ENCODE results near the gene RRN3. TPM values are rescaled to one million over a fixed set of nuclear protein-coding genes. Genes with fewer than 3 reads are reported as not detected.
A peak's percentile ranks its signal among the peaks of the same experiment; 100 is the strongest.
"Not testable (repeated sequence)": the region's sequence is repeated elsewhere in the genome, so short reads cannot be mapped to it uniquely, and the experiment has no call there.

RRN3 gene
- total RNA-seq, 1 donor from 2014 or later: 24.2 TPM

DNA sequence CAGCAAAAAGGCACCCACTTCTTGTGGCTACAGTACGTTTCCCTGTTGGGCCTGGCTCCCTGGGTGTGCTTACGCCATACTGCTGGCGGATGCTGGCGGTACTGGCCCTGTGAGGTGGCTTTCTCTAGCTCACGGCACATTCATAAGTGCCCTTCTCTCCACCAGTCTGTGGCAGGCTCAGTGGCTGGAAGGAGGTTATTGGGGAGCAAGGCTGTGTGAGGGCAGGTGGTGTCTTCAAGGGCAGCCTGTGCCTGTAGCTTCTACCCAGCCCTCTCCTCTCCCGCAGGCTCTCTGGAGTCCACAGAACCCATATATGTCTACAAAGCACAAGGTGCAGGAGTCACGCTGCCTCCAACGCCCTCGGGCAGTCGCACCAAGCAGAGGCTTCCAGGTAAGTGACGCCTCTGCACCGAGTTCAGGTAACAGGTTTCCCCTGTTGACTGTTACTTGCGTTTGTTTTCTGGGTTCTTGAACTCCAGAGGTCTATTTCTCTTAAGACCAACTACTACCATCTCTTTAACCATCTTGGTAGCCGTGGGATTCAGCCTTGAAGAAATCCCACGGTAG lies 58.8 kb downstream of the RRN3 start:
- DNase-seq (no peak), ATAC-seq (ENCODE audit: poor library complexity) (no peak)
- intact Hi-C loops (cut with DNase I): no loop called here

DNA sequence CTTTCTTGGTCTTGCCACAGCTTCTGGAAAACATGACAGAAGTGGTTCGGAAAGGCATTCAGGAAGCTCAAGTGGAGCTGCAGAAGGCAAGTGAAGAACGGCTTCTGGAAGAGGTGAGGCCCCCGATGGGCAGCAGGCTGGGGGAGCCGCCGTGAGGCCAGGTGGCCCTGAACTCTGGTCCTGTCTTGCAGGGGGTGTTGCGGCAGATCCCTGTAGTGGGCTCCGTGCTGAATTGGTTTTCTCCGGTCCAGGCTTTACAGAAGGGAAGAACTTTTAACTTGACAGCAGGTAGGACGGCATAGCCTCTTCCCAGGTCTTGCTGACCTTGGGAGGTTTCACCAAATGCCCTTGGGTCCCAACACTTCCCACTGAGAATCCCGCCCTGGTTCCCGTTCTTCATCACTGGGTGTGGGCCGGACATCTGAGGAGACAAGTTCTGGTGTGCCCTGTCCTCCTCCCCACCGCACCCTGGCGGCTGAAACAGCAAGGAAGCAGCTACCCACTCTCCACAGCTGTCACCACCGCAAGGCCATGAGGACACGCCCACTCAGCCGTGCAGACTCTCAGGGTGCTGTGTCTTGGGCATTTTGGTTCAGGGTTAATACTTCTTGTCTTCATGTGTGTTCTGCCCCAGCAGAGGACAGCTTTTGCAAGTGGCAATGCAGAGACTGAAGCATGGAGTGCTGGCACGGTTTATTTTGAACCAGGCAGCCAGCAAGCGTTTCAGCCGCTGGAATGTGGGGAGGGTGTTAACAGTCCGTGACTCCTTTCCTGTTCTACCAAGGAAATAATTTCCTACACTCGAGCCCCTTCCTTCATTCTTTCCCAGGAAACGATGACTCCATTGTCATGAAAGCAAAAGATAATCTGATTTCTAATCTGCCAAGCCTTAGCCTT lies 59.6 kb downstream of the RRN3 start:
- ATAC-seq (ENCODE audit: poor library complexity) (peak; percentile 74), DNase-seq (no peak)
- intact Hi-C loops (cut with DNase I): no loop called here

DNA sequence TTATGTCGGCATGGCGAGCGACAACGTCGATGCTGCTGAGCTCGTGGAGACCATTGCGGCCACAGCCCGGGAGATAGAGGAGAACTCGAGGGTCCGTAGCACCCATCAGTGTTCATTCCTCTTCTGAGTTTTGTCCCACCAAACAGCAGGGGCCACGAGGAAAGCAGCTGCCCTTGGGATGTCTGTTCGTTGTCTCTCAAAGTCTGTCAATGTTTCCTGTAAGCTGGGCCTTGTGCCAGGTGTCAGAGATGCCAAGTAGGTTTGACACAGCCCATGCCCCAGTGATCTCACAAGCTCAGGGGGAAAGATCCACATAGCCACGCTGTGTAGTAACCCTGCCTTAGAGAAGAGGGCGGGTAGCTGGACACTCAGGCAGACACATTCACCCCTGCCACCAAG lies 60.8 kb downstream of the RRN3 start:
- intact Hi-C loops (cut with DNase I): no loop called here
- DNase-seq: peak; percentile 79
- ATAC-seq (ENCODE audit: poor library complexity): peak; percentile 81

DNA sequence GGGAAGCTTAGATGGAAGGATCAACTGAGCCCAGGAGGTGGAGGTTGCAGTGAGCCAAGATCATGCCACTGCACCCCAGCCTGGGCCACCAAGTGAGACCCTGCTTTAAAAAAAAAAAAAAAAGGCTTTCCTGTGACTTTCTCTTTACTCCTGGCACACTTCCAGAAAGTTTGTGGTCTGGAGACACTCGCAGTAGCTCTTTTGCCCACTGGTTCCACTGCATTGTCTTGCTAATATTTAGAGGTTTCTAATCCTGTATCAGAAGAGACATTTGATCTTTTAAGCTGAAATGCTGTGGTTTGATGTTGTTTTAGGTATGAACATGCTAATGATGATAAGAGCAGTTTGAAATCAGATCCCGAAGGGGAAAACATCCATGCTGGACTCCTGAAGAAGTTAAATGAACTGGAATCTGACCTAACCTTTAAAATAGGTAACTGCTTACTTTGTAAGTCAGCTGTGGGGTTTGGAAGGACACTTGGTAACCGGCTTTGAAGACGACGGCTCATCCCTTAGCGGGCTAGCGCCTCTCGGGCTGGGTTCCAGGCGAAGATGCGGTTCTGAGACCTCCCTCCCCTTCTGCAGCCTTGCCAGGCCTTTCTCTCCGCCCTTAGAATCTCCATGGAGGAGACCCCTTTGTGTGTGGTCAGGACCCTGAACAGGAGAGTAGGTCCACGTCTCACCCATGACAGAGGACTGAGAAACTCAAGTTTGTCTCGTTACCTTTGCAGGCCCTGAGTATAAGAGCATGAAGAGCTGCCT lies 61.3 kb downstream of the RRN3 start:
- intact Hi-C loops (cut with DNase I): no loop called here
- no peak for ATAC-seq (ENCODE audit: poor library complexity)
- DNase-seq: no peak

DNA sequence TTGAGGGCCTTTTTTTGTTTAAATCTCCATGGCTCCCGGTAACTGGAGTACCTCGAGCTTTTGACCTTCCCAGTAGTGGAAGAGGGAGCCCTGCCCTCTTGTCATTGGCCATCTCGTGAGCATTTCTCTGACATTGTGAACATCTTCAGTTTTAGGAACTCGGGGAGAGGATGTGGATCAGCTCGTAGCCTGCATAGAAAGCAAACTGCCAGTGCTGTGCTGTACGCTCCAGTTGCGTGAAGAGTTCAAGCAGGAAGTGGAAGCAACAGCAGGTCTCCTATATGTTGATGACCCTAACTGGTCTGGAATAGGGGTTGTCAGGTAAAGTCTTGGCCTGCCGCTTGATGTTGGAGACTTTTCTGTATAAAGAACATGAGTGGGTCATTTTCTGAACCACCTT lies 62.5 kb downstream of the RRN3 start:
- intact Hi-C loops (cut with DNase I): no loop called here
- no peak for ATAC-seq (ENCODE audit: poor library complexity)
- DNase-seq: no peak

DNA sequence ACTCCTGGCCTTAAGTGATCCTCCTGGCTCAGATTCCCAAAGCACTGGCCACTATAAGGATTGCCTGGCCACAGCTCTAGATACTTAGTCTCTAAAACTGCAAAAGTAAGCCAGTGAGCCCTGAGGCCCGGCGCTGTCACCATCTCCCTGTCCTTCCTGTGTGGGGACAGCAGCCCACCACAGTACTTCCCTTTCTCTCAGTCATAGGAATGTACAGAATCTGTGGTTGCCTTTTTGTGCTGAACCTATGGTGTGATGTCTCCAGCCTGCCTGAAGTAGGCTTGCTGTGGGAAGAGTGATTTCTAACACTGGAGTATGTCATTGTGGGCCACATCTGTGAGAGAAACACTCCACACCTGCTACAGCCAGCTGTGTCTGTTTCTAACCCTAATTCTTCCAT lies 62.9 kb downstream of the RRN3 start:
- no peak for DNase-seq
- intact Hi-C loops (cut with DNase I): no loop called here
- no peak for ATAC-seq (ENCODE audit: poor library complexity)

DNA sequence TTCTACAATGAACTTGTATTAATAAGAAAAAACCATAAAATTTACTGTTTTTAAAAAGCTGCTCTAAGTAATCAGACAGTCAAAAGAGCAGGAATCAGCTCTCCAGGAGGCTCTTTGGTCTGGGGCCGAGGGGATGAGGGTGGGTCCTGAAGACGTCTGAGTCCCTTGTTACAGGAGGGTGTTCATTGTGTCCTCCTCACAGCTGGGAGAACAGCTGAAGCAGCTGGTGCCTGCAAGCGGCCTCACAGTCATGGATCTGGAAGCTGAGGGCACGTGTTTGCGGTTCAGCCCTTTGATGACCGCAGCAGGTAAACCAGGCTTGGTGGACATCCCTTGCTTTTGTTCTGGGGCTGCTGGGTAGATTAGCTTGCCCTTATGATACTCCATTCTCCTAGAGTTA lies 64.3 kb downstream of the RRN3 start:
- DNase-seq; ATAC-seq (ENCODE audit: poor library complexity); intact Hi-C loops (cut with DNase I): not testable (repeated sequence)

DNA sequence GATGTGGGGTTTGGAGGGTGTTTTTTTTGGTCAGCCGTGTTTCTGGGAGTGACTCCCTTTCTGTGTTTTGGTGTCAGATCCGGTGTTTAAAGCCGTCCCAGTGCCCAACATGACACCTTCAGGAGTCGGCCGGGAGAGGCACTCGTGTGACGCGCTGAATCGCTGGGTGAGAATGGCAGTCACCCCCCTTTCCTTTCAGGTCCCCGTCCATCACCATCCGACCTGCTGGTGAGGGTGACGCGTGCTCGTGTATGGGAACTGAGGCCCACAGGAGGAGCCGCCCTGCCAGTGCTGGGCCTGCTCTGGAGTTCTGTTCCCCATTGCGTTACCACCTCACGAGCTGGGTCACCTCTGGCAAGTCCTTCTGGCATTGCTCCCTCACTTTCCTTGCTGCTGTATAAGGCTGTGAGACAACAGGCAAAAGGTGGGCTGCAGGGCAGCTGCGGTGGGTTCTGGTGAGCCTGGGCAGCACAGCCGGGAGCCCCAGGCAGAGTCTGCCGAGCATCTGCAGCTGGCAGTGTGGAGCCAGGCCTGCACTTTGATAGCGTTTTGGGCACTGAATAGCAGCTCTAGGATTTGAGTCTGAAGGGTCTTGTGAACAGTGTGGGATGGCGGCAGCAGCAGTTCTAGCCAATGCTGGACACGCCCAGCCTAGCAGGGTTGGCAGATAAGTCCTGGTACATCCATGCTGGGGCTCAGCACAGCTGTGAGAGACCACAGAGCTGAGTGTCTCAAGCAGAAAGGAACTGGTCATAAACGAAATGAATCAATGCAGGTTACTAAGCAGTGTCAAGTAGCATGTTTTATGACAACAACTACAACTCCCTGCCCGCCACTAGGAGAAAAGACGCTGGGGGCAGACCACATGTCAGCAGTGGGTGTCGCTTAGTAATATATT lies 65.0 kb downstream of the RRN3 start:
- intact Hi-C loops (cut with DNase I); DNase-seq: not testable (repeated sequence)
- ATAC-seq (ENCODE audit: poor library complexity): peak; percentile 18

DNA sequence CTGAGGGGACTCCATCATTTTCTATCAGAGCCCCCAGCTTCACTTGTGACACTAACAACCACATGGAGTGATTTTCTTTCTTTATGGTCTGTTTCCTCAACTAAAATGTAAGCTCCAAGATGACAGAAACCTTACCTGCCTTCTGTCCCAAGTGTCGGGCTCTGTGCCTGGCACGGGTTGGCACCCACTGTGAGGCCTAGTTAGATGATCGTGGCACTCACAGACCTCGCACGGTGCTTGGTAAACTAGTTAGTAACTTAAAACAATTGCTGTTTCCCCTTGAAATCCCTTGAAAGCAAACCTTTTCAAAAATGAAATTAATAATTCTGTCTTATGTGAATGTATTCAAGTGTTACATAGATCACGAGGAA lies 65.7 kb downstream of the RRN3 start:
- DNase-seq; ATAC-seq (ENCODE audit: poor library complexity); intact Hi-C loops (cut with DNase I): not testable (repeated sequence)

DNA sequence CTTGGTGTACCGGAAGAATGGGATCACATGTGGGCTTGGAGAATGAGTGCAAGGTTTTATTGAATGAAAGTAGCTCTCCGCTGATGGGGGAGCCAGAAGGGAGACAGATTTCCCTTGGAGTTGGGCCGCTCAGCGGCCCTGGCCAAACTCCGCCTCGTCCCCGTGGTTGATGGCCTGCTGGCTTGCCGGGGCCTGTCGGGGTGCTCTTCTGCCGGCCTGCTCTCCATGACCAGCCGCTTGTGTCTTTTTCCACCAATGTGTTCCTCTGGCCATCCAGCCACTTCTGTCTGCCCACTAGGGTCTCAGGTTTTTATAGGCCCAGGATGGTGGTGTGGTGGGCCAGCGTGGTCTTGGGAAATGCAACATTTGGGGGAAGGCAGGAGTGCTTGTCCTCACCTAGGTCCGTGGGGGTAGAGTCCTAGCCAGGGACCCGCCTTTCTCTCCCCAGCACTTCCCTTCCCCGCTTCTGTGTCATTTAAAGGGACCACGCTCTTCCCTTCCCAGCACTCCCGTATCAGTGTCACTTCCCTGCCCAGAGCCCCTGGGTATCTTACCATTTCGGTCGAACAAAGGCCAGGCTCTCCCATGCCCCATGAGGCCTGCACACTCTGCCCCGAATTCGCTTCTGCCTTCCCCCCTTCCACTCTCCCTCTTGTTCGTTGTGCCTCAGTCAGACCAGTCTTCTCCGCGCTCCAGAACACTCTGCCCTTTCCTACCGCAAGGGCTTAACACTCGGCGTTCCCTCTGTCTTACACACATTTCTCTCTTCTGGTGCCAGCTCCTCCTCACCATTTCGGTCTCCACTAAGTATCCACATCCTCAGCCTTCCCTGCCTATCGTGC lies 66.3 kb downstream of the RRN3 start:
- peak; percentile 30 for ATAC-seq (ENCODE audit: poor library complexity)
- intact Hi-C loops (cut with DNase I); DNase-seq: not testable (repeated sequence)

DNA sequence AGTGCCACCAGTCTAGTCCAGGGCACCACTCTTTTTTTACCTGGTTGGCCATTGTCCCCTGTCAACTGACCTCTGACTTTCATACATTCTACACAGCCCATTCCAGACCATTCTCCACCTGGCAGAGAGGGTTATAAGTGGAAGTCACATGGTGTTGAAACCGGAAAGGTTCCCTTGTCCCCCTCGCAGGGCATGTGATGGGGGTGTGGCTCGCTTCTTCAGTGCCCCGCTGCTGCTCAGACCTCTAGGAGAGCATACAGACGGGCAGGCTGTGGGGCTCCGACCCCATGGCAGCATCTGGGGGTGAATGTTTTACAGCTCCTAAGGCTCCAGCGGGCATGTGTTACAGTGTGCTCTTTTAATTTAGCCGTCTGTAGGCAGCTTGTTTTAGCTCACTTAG lies 67.0 kb downstream of the RRN3 start:
- DNase-seq; ATAC-seq (ENCODE audit: poor library complexity); intact Hi-C loops (cut with DNase I): not testable (repeated sequence)

DNA sequence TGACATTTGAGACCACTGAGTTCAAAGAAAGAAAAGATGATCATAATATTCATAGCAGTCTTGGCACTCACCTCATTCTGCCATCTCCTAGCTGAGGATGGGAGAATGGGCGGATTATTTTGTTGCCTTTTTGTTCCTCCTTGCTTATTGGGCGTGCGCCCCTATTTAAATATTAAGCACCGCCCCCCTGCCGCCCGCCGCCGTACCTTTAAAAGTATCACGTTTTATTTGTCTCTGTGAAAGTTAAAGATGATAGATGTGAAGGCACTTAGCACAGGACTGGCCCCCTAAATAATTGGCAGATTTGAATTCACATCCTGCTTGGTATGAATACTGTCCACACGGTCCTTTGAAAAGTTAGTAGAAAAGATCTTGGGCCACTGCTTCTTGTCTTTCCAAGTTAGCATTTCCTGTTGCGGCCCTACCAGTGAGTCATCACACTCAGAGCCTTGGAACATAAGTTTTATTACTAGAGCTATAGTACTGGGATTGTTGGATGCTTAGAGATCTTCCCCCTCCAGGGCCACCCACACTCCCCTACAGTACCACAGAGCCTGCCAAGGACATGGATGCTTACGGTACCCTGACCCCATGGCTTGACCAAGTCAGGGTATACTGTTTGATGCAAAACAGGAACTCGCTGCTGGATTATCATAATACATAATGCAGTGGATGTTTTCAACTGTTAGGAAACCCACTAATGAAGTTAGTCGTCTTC lies 68.7 kb downstream of the RRN3 start:
- intact Hi-C loops (cut with DNase I); DNase-seq: not testable (repeated sequence)
- peak; percentile 14 for ATAC-seq (ENCODE audit: poor library complexity)

DNA sequence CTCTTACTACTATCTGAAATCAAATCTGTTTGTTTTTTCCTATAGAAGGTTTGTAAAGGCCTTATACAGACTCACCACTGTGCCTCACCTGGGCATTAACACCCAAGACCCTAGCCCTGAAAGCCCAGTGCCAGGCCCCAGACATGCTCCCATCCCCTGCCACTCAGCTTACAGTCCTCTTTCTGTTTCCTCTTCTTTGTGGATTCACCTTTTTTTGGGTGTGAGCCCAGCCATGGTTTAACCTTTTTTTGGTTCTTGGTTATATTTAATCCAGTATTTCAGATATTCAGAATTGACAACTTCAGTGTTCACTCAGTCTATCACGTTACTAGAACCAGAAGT lies 69.2 kb downstream of the RRN3 start:
- intact Hi-C loops (cut with DNase I); DNase-seq; ATAC-seq (ENCODE audit: poor library complexity): not testable (repeated sequence)

DNA sequence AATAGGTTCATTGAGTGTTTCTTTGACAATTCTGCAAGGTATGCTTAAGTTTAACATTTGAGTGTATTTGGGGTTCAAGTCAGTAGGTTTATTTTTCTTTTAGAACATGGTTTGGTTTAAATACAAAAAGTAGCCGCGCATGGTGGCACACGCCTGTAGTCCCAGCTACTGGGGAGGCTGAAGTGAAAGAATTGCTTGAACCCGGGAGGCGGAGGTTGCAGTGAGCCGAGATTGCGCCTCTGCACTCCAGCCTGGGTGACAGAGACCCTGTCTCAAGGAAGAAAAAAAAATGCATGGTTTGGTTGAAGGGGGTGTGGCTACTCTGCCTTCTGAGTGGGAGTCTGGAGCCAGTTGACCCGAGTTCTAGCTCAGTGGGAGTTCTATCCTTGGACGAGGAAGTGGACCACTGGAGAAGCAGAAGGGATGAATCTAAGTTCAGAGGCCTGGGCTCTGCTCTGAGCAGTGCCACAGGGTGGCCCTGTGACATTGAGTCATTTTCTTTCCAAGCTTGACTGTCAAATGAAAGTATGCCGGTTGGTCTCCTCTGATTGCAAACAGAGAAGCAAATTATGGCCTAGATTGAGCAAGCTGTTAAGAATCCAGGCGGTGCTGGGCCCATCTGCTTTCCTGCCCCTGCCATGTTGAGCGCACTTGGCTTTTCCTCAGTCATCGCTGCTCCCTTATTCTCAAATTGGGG lies 70.5 kb downstream of the RRN3 start:
- intact Hi-C loops (cut with DNase I); ATAC-seq (ENCODE audit: poor library complexity); DNase-seq: not testable (repeated sequence)

DNA sequence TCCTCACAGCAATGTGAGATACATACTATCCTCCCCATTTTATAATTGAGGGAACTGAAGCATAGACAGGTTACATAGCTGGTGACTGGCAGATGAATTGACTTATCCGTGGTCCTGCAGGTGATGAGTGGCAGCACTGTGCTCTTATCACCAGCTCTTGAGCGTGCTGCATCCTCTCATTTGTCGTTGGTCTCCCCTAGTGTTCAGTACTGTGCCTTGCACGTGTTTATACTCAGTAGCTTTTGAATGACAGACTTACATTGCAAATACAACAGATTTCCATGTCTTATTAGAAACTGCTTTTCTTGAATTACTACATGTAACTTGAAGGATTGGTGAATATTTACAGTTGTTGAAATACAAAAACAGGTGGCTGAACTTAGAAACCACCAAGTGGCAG lies 71.9 kb downstream of the RRN3 start:
- intact Hi-C loops (cut with DNase I); DNase-seq: not testable (repeated sequence)
- peak; percentile 56 for ATAC-seq (ENCODE audit: poor library complexity)

DNA sequence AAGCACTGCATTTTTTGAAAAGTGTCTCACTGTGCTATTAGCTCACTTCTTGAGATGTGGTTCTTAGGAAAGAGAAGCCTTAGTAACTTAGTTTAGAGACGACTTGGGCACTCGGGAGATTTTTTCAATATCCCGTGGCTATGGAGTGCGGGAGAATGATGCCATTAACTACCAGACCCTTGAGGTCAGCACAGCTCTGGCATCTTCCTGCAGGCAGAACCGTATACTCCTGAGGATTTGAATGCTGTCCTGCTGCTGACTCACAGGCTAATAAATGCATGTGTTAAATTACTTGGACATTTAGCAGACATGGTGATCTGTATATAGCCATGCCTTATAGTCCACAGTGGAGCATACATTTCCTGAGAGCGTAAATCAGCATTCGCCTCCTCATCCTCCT lies 72.6 kb downstream of the RRN3 start:
- intact Hi-C loops (cut with DNase I); DNase-seq: not testable (repeated sequence)

More for the DNA sequence above, 72.6 kb downstream of the RRN3 start:
- ATAC-seq (ENCODE audit: poor library complexity): not testable (repeated sequence)

All from Right ventricle myocardium superior (tissue), 1 donor.